ENCODE results near the gene ANGPT4. TPM values are rescaled to one million over a fixed set of nuclear protein-coding genes. Genes with fewer than 3 reads are reported as not detected.

ANGPT4 gene
- total RNA-seq, 1 donor from 2014 or later: not detected

GRCh38 chr20:952196-952795 lies 36.2 kb upstream of the ANGPT4 start:
- Mint-ChIP-seq H3K9me3 (no peaks in the 10 kb centered on the region), H3K4me3 (ENCODE audit: low read depth) (no peak overlapping the region), H3K4me1 (ENCODE audit: low read depth) (no peaks in the 10 kb centered on the region), H3K27me3 (ENCODE audit: low read depth) (peaks cover 11% of the 10 kb centered on the region), H3K36me3 (ENCODE audit: low read depth) (no peaks in the 10 kb centered on the region), H3K27ac (no peak overlapping the region)
- intact Hi-C loops (cut with micrococcal nuclease): no loop called here
- no peak for DNase-seq (ENCODE audit: low spot score)

GRCh38 chr20:951384-952169 lies 35.4 kb upstream of the ANGPT4 start:
- Mint-ChIP-seq H3K4me1 (ENCODE audit: low read depth) (no peaks in the 10 kb centered on the region), H3K4me3 (ENCODE audit: low read depth) (no peak overlapping the region), H3K27me3 (ENCODE audit: low read depth) (peaks cover 11% of the 10 kb centered on the region), H3K27ac (no peak overlapping the region), H3K36me3 (ENCODE audit: low read depth) (no peaks in the 10 kb centered on the region), H3K9me3 (no peaks in the 10 kb centered on the region)
- intact Hi-C loops (cut with micrococcal nuclease): no loop called here
- DNase-seq (ENCODE audit: low spot score): no peak

GRCh38 chr20:949717-950116 lies 33.6 kb upstream of the ANGPT4 start:
- Mint-ChIP-seq H3K27ac (no peak overlapping the region), H3K27me3 (ENCODE audit: low read depth) (peaks cover 5% of the 10 kb centered on the region), H3K9me3 (no peaks in the 10 kb centered on the region), H3K4me3 (ENCODE audit: low read depth) (no peak overlapping the region), H3K36me3 (ENCODE audit: low read depth) (no peaks in the 10 kb centered on the region), H3K4me1 (ENCODE audit: low read depth) (no peaks in the 10 kb centered on the region)
- intact Hi-C loops (cut with micrococcal nuclease): no loop called here
- DNase-seq (ENCODE audit: low spot score): no peak

- intact Hi-C loops (cut with micrococcal nuclease): no loop called here
- DNase-seq (ENCODE audit: low spot score): no peak
- H3K4me1 Mint-ChIP-seq (ENCODE audit: low read depth): no peaks in the 10 kb centered on the region
Measured at GRCh38 chr20:946826-947225, 30.7 kb upstream of the ANGPT4 start.

GRCh38 chr20:945841-946240 lies 29.7 kb upstream of the ANGPT4 start:
- DNase-seq (ENCODE audit: low spot score): no peak
- peaks cover 5% of the 10 kb centered on the region for H3K27me3 Mint-ChIP-seq (ENCODE audit: low read depth)

More at GRCh38 chr20:946826-947225, 30.7 kb upstream of the ANGPT4 start:
- no peaks in the 10 kb centered on the region for H3K36me3 Mint-ChIP-seq (ENCODE audit: low read depth)
- H3K27ac Mint-ChIP-seq: no peak overlapping the region
- H3K4me3 Mint-ChIP-seq (ENCODE audit: low read depth): no peak overlapping the region
- H3K27me3 Mint-ChIP-seq (ENCODE audit: low read depth): peaks cover 5% of the 10 kb centered on the region
- no peaks in the 10 kb centered on the region for H3K9me3 Mint-ChIP-seq

GRCh38 chr20:944774-945410 lies 28.8 kb upstream of the ANGPT4 start:
- no peaks in the 10 kb centered on the region for H3K36me3 Mint-ChIP-seq (ENCODE audit: low read depth)
- peaks cover 5% of the 10 kb centered on the region for H3K27me3 Mint-ChIP-seq (ENCODE audit: low read depth)
- H3K9me3 Mint-ChIP-seq: no peaks in the 10 kb centered on the region
- no peak overlapping the region for H3K4me3 Mint-ChIP-seq (ENCODE audit: low read depth)
- H3K4me1 Mint-ChIP-seq (ENCODE audit: low read depth): no peaks in the 10 kb centered on the region
- intact Hi-C loops (cut with micrococcal nuclease): no loop called here
- no peak for DNase-seq (ENCODE audit: low spot score)
- no peak overlapping the region for H3K27ac Mint-ChIP-seq

More at GRCh38 chr20:945841-946240, 29.7 kb upstream of the ANGPT4 start:
- no peaks in the 10 kb centered on the region for H3K4me1 Mint-ChIP-seq (ENCODE audit: low read depth)
- H3K36me3 Mint-ChIP-seq (ENCODE audit: low read depth): no peaks in the 10 kb centered on the region
- no peak overlapping the region for H3K27ac Mint-ChIP-seq
- intact Hi-C loops (cut with micrococcal nuclease): no loop called here
- no peaks in the 10 kb centered on the region for H3K9me3 Mint-ChIP-seq
- no peak overlapping the region for H3K4me3 Mint-ChIP-seq (ENCODE audit: low read depth)

GRCh38 chr20:944148-944547 lies 28.0 kb upstream of the ANGPT4 start:
- intact Hi-C loops (cut with micrococcal nuclease): no loop called here
- no peaks in the 10 kb centered on the region for H3K4me1 Mint-ChIP-seq (ENCODE audit: low read depth)

GRCh38 chr20:942611-943010 lies 26.5 kb upstream of the ANGPT4 start:
- intact Hi-C loops (cut with micrococcal nuclease): no loop called here
- no peaks in the 10 kb centered on the region for H3K9me3 Mint-ChIP-seq

More at GRCh38 chr20:944148-944547, 28.0 kb upstream of the ANGPT4 start:
- DNase-seq (ENCODE audit: low spot score): no peak
- no peaks in the 10 kb centered on the region for H3K36me3 Mint-ChIP-seq (ENCODE audit: low read depth)
- no peak overlapping the region for H3K4me3 Mint-ChIP-seq (ENCODE audit: low read depth)
- peaks cover 5% of the 10 kb centered on the region for H3K27me3 Mint-ChIP-seq (ENCODE audit: low read depth)
- H3K9me3 Mint-ChIP-seq: no peaks in the 10 kb centered on the region
- no peak overlapping the region for H3K27ac Mint-ChIP-seq

GRCh38 chr20:940926-941325 lies 24.8 kb upstream of the ANGPT4 start:
- Mint-ChIP-seq H3K27me3 (ENCODE audit: low read depth) (no peaks in the 10 kb centered on the region), H3K4me3 (ENCODE audit: low read depth) (no peak overlapping the region), H3K27ac (no peak overlapping the region), H3K36me3 (ENCODE audit: low read depth) (no peaks in the 10 kb centered on the region), H3K9me3 (no peaks in the 10 kb centered on the region), H3K4me1 (ENCODE audit: low read depth) (no peaks in the 10 kb centered on the region)
- DNase-seq (ENCODE audit: low spot score): no peak
- intact Hi-C loops (cut with micrococcal nuclease): no loop called here

More at GRCh38 chr20:942611-943010, 26.5 kb upstream of the ANGPT4 start:
- Mint-ChIP-seq H3K4me3 (ENCODE audit: low read depth) (no peak overlapping the region), H3K4me1 (ENCODE audit: low read depth) (no peaks in the 10 kb centered on the region), H3K36me3 (ENCODE audit: low read depth) (no peaks in the 10 kb centered on the region), H3K27me3 (ENCODE audit: low read depth) (peaks cover 2% of the 10 kb centered on the region), H3K27ac (no peak overlapping the region)
- DNase-seq (ENCODE audit: low spot score): no peak

GRCh38 chr20:939606-940005 lies 23.5 kb upstream of the ANGPT4 start:
- Mint-ChIP-seq H3K9me3 (no peaks in the 10 kb centered on the region), H3K27me3 (ENCODE audit: low read depth) (no peaks in the 10 kb centered on the region), H3K4me3 (ENCODE audit: low read depth) (no peak overlapping the region), H3K36me3 (ENCODE audit: low read depth) (no peaks in the 10 kb centered on the region), H3K27ac (no peak overlapping the region), H3K4me1 (ENCODE audit: low read depth) (no peaks in the 10 kb centered on the region)
- intact Hi-C loops (cut with micrococcal nuclease): no loop called here
- DNase-seq (ENCODE audit: low spot score): no peak

- no peaks in the 10 kb centered on the region for H3K4me1 Mint-ChIP-seq (ENCODE audit: low read depth)
- H3K36me3 Mint-ChIP-seq (ENCODE audit: low read depth): peaks cover 2% of the 10 kb centered on the region
- intact Hi-C loops (cut with micrococcal nuclease): no loop called here
- H3K4me3 Mint-ChIP-seq (ENCODE audit: low read depth): no peak overlapping the region
- no peak for DNase-seq (ENCODE audit: low spot score)
- no peak overlapping the region for H3K27ac Mint-ChIP-seq
- peaks cover 2% of the 10 kb centered on the region for H3K27me3 Mint-ChIP-seq (ENCODE audit: low read depth)
- H3K9me3 Mint-ChIP-seq: peaks cover 21% of the 10 kb centered on the region
Measured at GRCh38 chr20:934186-934840, 18.2 kb upstream of the ANGPT4 start.

GRCh38 chr20:933029-933428 lies 16.9 kb upstream of the ANGPT4 start:
- peaks cover 3% of the 10 kb centered on the region for H3K27me3 Mint-ChIP-seq (ENCODE audit: low read depth)
- peaks cover 2% of the 10 kb centered on the region for H3K36me3 Mint-ChIP-seq (ENCODE audit: low read depth)
- intact Hi-C loops (cut with micrococcal nuclease): no loop called here
- H3K4me1 Mint-ChIP-seq (ENCODE audit: low read depth): no peaks in the 10 kb centered on the region
- no peak overlapping the region for H3K4me3 Mint-ChIP-seq (ENCODE audit: low read depth)
- H3K27ac Mint-ChIP-seq: no peak overlapping the region
- no peak for DNase-seq (ENCODE audit: low spot score)
- H3K9me3 Mint-ChIP-seq: peaks cover 21% of the 10 kb centered on the region
